GM12878 (cell line): ENCODE data around the gene CNTRL. TPM values are rescaled to one million over a fixed set of nuclear protein-coding genes. Genes with fewer than 3 reads are reported as not detected.

ENCODE experiments used
- ATAC-seq: fragments of 200-7000 bp; cut with Tn5 transposase; 3 replicates; pipeline ENCODE4 v1.9.1; 2020; ENCODE audit warnings: mild to moderate bottlenecking, moderate library complexity
- BruUV-seq: library from RNA; stranded (reverse); fragments of 400-500 nt; replicated peaks from 2 replicates; lab custom pipeline; 2021; lab: Mats Ljungman, UMichigan
- CTCF ChIA-PET: fragments of 300-600 bp; sonication (Branson Sonifier 250); formaldehyde crosslinking; extraction: SDS; loops from one replicate; lab custom pipeline; 2021; ENCODE audit warnings: inconsistent platforms; lab: Yijun Ruan, JAX
- POLR2A ChIA-PET: fragments of 350-600 bp; formaldehyde crosslinking; extraction: SDS; loops from one replicate; lab custom pipeline; 2021; ENCODE audit warnings: inconsistent platforms; lab: Charles Lee
- RAD21 ChIA-PET: fragments of 300-600 bp; sonication (Branson Sonifier 250); formaldehyde crosslinking; loops from one replicate; lab custom pipeline; 2023; ENCODE audit warnings: antibody characterized with exemption; ENCODE audit not compliant: unreplicated experiment; lab: Charles Lee
- SMC1A ChIA-PET: fragments of 300-600 bp; sonication (Branson Sonifier 250); formaldehyde crosslinking; loops from one replicate; lab custom pipeline; 2023; ENCODE audit not compliant: unreplicated experiment, uncharacterized antibody; lab: Charles Lee
- DNase-seq: peaks from one replicate; pipeline ENCODE4 v3.0.0-alpha.2; 2011; ENCODE audit warnings: low read depth, low spot score
- FAIRE-seq: peaks from 3 replicates; lab custom pipeline; 2011; peaks lifted over from hg19 to GRCh38; lab: Jason Lieb, UNC
- H2AFZ ChIP-seq: 2 replicates; pipeline ENCODE4 v1.6.0; 2011; ENCODE audit warnings: low read depth, low read length, control low read depth; ENCODE audit not compliant: control insufficient read depth
- H3K27ac ChIP-seq: 2 replicates; pipeline ENCODE4 v1.5.1; 2011; ENCODE audit warnings: control low read depth; ENCODE audit not compliant: control insufficient read depth, insufficient read depth
- H3K27me3 ChIP-seq, 2 experiments: replicated peaks in 1 of 2; 2 replicates each; pipeline versions ENCODE4 v1.6.0 to v1.6.1; 2011; ENCODE audit warnings: low read length in 1 of 2; ENCODE audit not compliant: control insufficient read depth in 2 of 2, insufficient read depth in 2 of 2
- H3K36me3 ChIP-seq, 2 experiments: 2 replicates each; pipeline ENCODE4 v1.5.1; 2011; ENCODE audit warnings: low read length in 1 of 2; ENCODE audit not compliant: control insufficient read depth in 2 of 2, insufficient read depth in 2 of 2
- H3K4me1 ChIP-seq: 2 replicates; pipeline ENCODE4 v1.6.1; 2011; ENCODE audit warnings: mild to moderate bottlenecking, low read length, moderate library complexity, mixed read lengths; ENCODE audit not compliant: control insufficient read depth, insufficient read depth
- H3K4me2 ChIP-seq: 2 replicates; pipeline ENCODE4 v1.6.0; 2011; ENCODE audit warnings: control low read depth; ENCODE audit not compliant: control insufficient read depth, insufficient read depth
- H3K4me3 ChIP-seq: fragments of 200-600 bp; sonication (generic); 2 replicates; pipeline ENCODE4 v1.5.1; 2016
- H3K79me2 ChIP-seq: 2 replicates; pipeline ENCODE4 v1.6.0; 2011; ENCODE audit warnings: low read length; ENCODE audit not compliant: control insufficient read depth, insufficient read depth
- H3K9ac ChIP-seq: 2 replicates; pipeline ENCODE4 v1.8.0; 2011; ENCODE audit warnings: low read length, control low read depth, mixed read lengths; ENCODE audit not compliant: control insufficient read depth, insufficient read depth
- H3K9me3 ChIP-seq: replicated peaks from 3 replicates; pipeline ENCODE4 v1.5.1; 2011; ENCODE audit warnings: mild to moderate bottlenecking, low read length; ENCODE audit not compliant: control insufficient read depth, insufficient read depth
- H4K20me1 ChIP-seq: 2 replicates; pipeline ENCODE4 v1.6.0; 2011; ENCODE audit not compliant: control insufficient read depth, insufficient read depth
- CREM ChIP-seq: IDR thresholded peaks from 2 replicates; pipeline ENCODE4 v1.6.1; 2014; ENCODE audit warnings: antibody characterized with exemption, low read depth
- KDM1A ChIP-seq: fragments of 200-600 bp; sonication (generic); IDR thresholded peaks from 2 replicates; pipeline ENCODE4 v1.6.1; 2016; ENCODE audit warnings: borderline replicate concordance
- TCF12 ChIP-seq: IDR thresholded peaks from 2 replicates; pipeline ENCODE4 v1.6.1; 2011; ENCODE audit warnings: low read depth, mild to moderate bottlenecking, low read length
- WGBS: methylation state at CpG from one replicate; pipeline ENCODE4 v1.1.6; 2016; ENCODE audit warnings: low lambda C conversion rate; ENCODE audit not compliant: insufficient replicate concordance, insufficient coverage; ENCODE audit errors: missing lambda C conversion rate; 5-methylcytosine and 5-hydroxymethylcytosine counted together
- in situ Hi-C: fragments of 300-500 bp; cut with MboI; formaldehyde crosslinking; loops from 9 replicates; pipeline ENCODE4 v1.14.3; 2018; ENCODE audit warnings: mixed read lengths
- intact Hi-C: fragments of 100-400 bp; cut with micrococcal nuclease; formaldehyde crosslinking; loops from one replicate; pipeline ENCODE4 v1.14.2; 2022; ENCODE audit not compliant: unreplicated experiment
- polyA plus RNA-seq, 11 experiments: library from polyadenylated mRNA; depleted of rRNA in 4 of 11; unstranded in 6 of 11; stranded (reverse) in 5 of 11; fragments of >200 nt; fragmentation: Nextera tagmentation in 4 of 11; fragmentation: Illumina TruSeq in 1 of 11; extraction: Ambion mirVana in 4 of 11; extraction: Trizol in 1 of 11; gene quantifications; 1 replicate in 1 of 11; 2 replicates in 10 of 11; pipeline versions ENCODE4 v1.2.1 to v1.2.3, GENCODE V29; 2011 to 2016; ENCODE audit warnings: inconsistent platforms in 2 of 11, missing spikeins in 2 of 11, low read depth in 1 of 11
- total RNA-seq, 4 experiments: library from RNA; depleted of rRNA in 3 of 4; stranded (reverse); fragments of >200 nt in 3 of 4; fragmentation: Illumina TruSeq in 1 of 4; extraction: Trizol in 1 of 4; gene quantifications; 2 replicates each; pipeline versions ENCODE4 v1.2.1 to v1.2.3, GENCODE V29; 2013 to 2021
- TF ChIP-seq, protein P1 (sequence below): fragments of 450-650 bp; formaldehyde crosslinking; IDR thresholded peaks from 2 replicates; pipeline ENCODE4 v1.5.0; 2022; ENCODE audit warnings: mild to moderate bottlenecking, missing genetic modification characterization

The CNTRL gene
- total and polyA plus RNA-seq, 10 of the 15 experiments (the other 5 are each of a cell fraction or from before 2014, with no cell fraction given) = 20.0 to 65.4 (median 38.8) TPM

DNA sequence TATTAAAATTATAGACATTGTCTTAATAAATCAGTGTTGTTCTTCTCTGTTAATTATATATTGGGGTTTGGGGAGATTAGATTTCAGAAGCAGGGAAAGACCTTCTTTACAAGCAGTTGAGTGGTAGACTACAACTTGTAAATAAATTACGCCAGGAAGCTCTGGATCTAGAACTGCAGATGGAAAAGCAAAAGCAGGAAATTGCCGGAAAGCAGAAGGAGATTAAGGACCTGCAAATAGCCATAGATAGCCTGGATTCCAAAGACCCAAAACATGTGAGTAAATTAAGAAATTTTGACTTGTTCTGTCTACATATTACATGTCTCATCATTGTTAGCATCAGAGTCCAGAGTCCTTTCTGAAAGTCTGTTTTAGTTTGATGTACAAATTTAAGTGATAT, 43.5 kb downstream of the CNTRL start:
- TF ChIP-seq, protein P1, sequence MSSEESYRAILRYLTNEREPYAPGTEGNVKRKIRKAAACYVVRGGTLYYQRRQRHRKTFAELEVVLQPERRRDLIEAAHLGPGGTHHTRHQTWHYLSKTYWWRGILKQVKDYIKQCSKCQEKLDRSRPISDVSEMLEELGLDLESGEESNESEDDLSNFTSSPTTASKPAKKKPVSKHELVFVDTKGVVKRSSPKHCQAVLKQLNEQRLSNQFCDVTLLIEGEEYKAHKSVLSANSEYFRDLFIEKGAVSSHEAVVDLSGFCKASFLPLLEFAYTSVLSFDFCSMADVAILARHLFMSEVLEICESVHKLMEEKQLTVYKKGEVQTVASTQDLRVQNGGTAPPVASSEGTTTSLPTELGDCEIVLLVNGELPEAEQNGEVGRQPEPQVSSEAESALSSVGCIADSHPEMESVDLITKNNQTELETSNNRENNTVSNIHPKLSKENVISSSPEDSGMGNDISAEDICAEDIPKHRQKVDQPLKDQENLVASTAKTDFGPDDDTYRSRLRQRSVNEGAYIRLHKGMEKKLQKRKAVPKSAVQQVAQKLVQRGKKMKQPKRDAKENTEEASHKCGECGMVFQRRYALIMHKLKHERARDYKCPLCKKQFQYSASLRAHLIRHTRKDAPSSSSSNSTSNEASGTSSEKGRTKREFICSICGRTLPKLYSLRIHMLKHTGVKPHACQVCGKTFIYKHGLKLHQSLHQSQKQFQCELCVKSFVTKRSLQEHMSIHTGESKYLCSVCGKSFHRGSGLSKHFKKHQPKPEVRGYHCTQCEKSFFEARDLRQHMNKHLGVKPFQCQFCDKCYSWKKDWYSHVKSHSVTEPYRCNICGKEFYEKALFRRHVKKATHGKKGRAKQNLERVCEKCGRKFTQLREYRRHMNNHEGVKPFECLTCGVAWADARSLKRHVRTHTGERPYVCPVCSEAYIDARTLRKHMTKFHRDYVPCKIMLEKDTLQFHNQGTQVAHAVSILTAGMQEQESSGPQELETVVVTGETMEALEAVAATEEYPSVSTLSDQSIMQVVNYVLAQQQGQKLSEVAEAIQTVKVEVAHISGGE (CRISPR knock-in tag) = no peak
- no peak for TF ChIP-seq TCF12
- no peak for TF ChIP-seq KDM1A
- no peak for TF ChIP-seq CREM
- intact Hi-C loops (no loop called here), in situ Hi-C loops (no loop called here)
- Histone ChIP-seq H3K79me2 (peaks cover 8% of the 10 kb centered on the region), H3K4me3 (no peak overlapping the region), H3K9ac (no peak overlapping the region), H2AFZ (no peak overlapping the region), H3K4me2 (no peak overlapping the region), H3K4me1 (peaks cover 7% of the 10 kb centered on the region; the same call in 1 of the 2 replicates), H3K9me3 (no peaks in the 10 kb centered on the region), H4K20me1 (no peaks in the 10 kb centered on the region), H3K27me3 (no peaks in the 10 kb centered on the region), H3K36me3 (peaks cover 4 to 10% of the 10 kb centered on the region in 2 experiments; a peak in 2 of 4 replicates), H3K27ac (no peak overlapping the region)
- WGBS = 100% methylated on average over 2 of the region's 2 CpGs
- BruUV-seq = no TSS peak
- CTCF ChIA-PET = interaction anchor here (1.7 kb wide), 1 partner anchor 58 kb away, joined by 3 read pairs; no protein-coding TSS in a partner anchor
- no peak for FAIRE-seq
- no peak for DNase-seq
- SMC1A ChIA-PET = no interaction called here
- RAD21 ChIA-PET = no interaction called here
- no peak for ATAC-seq
- POLR2A ChIA-PET = no interaction called here
